ENCODE measurements around the gene CACNA1S. TPM values are rescaled to one million over a fixed set of nuclear protein-coding genes. Genes with fewer than 3 reads are reported as not detected.

CACNA1S gene
- total and polyA plus RNA-seq, 2 experiments from 2014 or later, result not detected

DNA sequence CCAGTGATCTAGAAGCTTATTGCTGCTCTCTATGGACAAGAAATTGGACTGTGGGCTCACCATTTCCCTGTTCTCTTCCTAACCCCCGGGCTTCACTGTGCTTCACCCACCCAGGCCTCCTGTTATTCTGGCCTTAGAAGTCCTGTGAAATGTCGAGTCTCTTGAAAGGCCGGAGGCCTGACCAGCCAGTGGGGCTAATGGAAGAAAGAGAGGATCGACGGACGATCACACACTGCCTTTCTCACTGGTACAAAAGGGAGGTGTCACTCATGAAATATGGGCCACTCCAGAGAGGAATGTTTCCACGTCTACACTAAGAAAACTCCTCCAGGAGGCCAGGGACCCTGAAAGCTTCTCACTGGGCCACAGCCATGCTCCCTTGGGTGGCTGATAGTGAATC lies 36.1 kb downstream of the CACNA1S start:
- H3K9me2 ChIP-seq (ENCODE audit: insufficient read depth), result no peaks in the 10 kb centered on the region
- no peaks in the 10 kb centered on the region for H3K79me2 ChIP-seq (ENCODE audit: insufficient read depth)
- no peaks in the 10 kb centered on the region for H3K4me1 ChIP-seq (ENCODE audit: insufficient read depth)
- H3K27me3 ChIP-seq (replicated peaks; ENCODE audit: insufficient read depth), result peaks cover 29% of the 10 kb centered on the region; the same call in 1 of the 2 replicates
- H3F3A ChIP-seq (ENCODE audit: insufficient read depth), result no peaks in the 10 kb centered on the region
- WGBS, 2 experiments (ENCODE audit: low coverage in 1 of 2, low lambda C conversion rate in 2 of 2, missing lambda C conversion rate in 2 of 2), result 58 to 68% methylated on average over 7 of the region's 7 CpGs
- H3K36me3 ChIP-seq (ENCODE audit: low read depth), result no peaks in the 10 kb centered on the region
- H3K9ac ChIP-seq, result no peak overlapping the region
- no peaks in the 10 kb centered on the region for H3K9me3 ChIP-seq (ENCODE audit: low read depth)
- no peak overlapping the region for H3K27ac ChIP-seq
- no peak for TF ChIP-seq EZH2phosphoT487 (IDR thresholded peaks at IDR 0.05; ENCODE audit: insufficient read depth, low read depth)
- no peak for TF ChIP-seq EZH2 (IDR thresholded peaks at IDR 0.05; ENCODE audit: insufficient read depth, poor library complexity, severe bottlenecking)
- in situ Hi-C loops (cut with MboI), result no loop called here
- H3K4me3 ChIP-seq, result no peak overlapping the region
- H2AFZ ChIP-seq, result no peak overlapping the region
- no peak overlapping the region for H3K4me2 ChIP-seq (ENCODE audit: unreplicated experiment)
- H4K20me1 ChIP-seq (ENCODE audit: insufficient read depth), result no peaks in the 10 kb centered on the region
- no peak for DNase-seq

DNA sequence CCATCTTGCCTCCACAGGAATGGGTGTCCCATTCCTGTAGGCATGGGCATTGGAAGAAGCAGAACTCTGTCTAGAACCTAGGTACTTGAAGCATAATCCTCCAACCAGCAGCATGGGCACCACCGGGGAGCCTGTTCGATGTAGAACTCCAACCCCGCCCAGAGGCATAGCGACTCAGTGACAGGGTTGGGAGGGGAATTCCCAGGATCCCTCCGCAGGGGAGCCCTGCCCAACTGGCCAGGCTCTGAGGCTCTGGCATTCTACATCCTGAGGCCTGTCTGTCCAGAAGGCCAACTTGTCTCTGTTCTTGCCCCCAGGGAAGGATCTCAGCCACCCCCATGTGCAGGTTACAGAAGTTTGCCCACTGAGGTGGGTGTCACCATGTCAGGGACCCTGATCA lies 38.2 kb downstream of the CACNA1S start:
- no peak overlapping the region for H3K9ac ChIP-seq
- H3K9me3 ChIP-seq (ENCODE audit: low read depth), result no peaks in the 10 kb centered on the region
- no peak overlapping the region for H3K4me3 ChIP-seq
- no peak overlapping the region for H2AFZ ChIP-seq
- peaks cover 50% of the 10 kb centered on the region; the same call in 1 of the 2 replicates for H3K27me3 ChIP-seq (replicated peaks; ENCODE audit: insufficient read depth)
- H3K27ac ChIP-seq, result no peak overlapping the region
- H3K4me2 ChIP-seq (ENCODE audit: unreplicated experiment), result no peak overlapping the region
- no peaks in the 10 kb centered on the region for H3K9me2 ChIP-seq (ENCODE audit: insufficient read depth)
- H3K79me2 ChIP-seq (ENCODE audit: insufficient read depth), result no peaks in the 10 kb centered on the region
- in situ Hi-C loops (cut with MboI), result no loop called here
- TF ChIP-seq EZH2phosphoT487 (IDR thresholded peaks at IDR 0.05; ENCODE audit: insufficient read depth, low read depth) (no peak), EZH2 (IDR thresholded peaks at IDR 0.05; ENCODE audit: insufficient read depth, poor library complexity, severe bottlenecking) (no peak)
- no peaks in the 10 kb centered on the region for H3F3A ChIP-seq (ENCODE audit: insufficient read depth)
- no peaks in the 10 kb centered on the region for H3K4me1 ChIP-seq (ENCODE audit: insufficient read depth)
- 62 to 66% methylated on average over 5 of the region's 5 CpGs for whole genome bisulfite sequencing, 2 experiments (ENCODE audit: low coverage in 1 of 2, low lambda C conversion rate in 2 of 2, missing lambda C conversion rate in 2 of 2)
- H3K36me3 ChIP-seq (ENCODE audit: low read depth), result no peaks in the 10 kb centered on the region
- H4K20me1 ChIP-seq (ENCODE audit: insufficient read depth), result no peaks in the 10 kb centered on the region
- no peak for DNase-seq

DNA sequence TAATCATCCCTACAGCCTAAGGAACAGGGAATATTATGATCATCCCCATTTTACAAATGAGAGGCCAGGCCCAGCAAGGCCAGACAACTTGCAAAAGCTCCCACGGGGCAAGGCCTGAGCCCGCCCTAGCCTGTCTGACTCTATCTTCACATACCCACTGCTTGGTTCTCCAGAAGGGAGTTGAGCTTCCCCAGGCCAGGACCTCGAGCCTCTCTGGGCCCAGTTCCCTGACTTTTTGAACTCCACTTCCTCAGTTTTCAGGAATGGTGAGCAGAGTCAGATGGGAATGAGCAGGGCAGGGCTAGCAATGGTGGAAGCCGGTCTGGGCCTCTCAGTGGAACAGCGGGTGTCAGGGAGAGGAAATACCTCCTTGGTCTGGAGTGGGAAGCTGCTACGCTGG lies 39.3 kb downstream of the CACNA1S start:
- in situ Hi-C loops (cut with MboI), result no loop called here
- Histone ChIP-seq H3K79me2 (ENCODE audit: insufficient read depth) (no peaks in the 10 kb centered on the region), H3K4me2 (ENCODE audit: unreplicated experiment) (no peak overlapping the region), H2AFZ (no peak overlapping the region), H3K27ac (no peak overlapping the region), H3F3A (ENCODE audit: insufficient read depth) (no peaks in the 10 kb centered on the region), H3K36me3 (ENCODE audit: low read depth) (no peaks in the 10 kb centered on the region), H3K4me1 (ENCODE audit: insufficient read depth) (no peaks in the 10 kb centered on the region), H3K9ac (no peak overlapping the region), H3K4me3 (no peak overlapping the region), H3K27me3 (replicated peaks; ENCODE audit: insufficient read depth) (peaks cover 52% of the 10 kb centered on the region; the same call in 1 of the 2 replicates), H4K20me1 (ENCODE audit: insufficient read depth) (no peaks in the 10 kb centered on the region), H3K9me3 (ENCODE audit: low read depth) (no peaks in the 10 kb centered on the region), H3K9me2 (ENCODE audit: insufficient read depth) (no peaks in the 10 kb centered on the region)
- 59 to 72% methylated on average over 6 of the region's 6 CpGs for WGBS, 2 experiments (ENCODE audit: low coverage in 1 of 2, low lambda C conversion rate in 2 of 2, missing lambda C conversion rate in 2 of 2)
- TF ChIP-seq EZH2 (IDR thresholded peaks at IDR 0.05; ENCODE audit: insufficient read depth, poor library complexity, severe bottlenecking), result no peak
- TF ChIP-seq EZH2phosphoT487 (IDR thresholded peaks at IDR 0.05; ENCODE audit: insufficient read depth, low read depth), result no peak
- DNase-seq, result no peak

DNA sequence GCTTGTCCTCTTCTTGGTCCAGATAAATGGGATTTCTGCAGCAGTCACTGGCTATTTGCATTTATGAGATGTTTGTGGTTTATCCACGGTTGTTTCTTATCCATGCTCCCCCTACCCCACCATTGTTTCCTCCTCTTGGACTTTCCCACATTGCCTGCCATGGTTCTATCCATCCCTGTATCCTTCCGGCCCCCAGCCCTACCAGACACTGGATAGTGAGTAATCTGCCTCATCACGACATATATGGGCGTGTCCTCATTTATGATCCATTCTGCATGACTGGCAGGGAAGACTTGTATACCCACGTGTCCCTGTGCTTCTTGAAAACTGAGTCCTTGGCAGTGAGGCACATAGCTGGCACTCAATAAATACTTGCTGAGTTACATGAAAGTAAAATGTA lies 40.1 kb downstream of the CACNA1S start:
- TF ChIP-seq EZH2 (IDR thresholded peaks at IDR 0.05; ENCODE audit: insufficient read depth, poor library complexity, severe bottlenecking) (no peak), EZH2phosphoT487 (IDR thresholded peaks at IDR 0.05; ENCODE audit: insufficient read depth, low read depth) (no peak)
- Histone ChIP-seq H3K9me2 (ENCODE audit: insufficient read depth) (no peaks in the 10 kb centered on the region), H3K4me3 (no peak overlapping the region), H3K79me2 (ENCODE audit: insufficient read depth) (no peaks in the 10 kb centered on the region), H3K27me3 (replicated peaks; ENCODE audit: insufficient read depth) (peaks cover 55% of the 10 kb centered on the region; the same call in 1 of the 2 replicates), H3K9me3 (ENCODE audit: low read depth) (no peaks in the 10 kb centered on the region), H3K9ac (no peak overlapping the region), H3K4me2 (ENCODE audit: unreplicated experiment) (no peak overlapping the region), H3F3A (ENCODE audit: insufficient read depth) (no peaks in the 10 kb centered on the region), H2AFZ (no peak overlapping the region), H3K36me3 (ENCODE audit: low read depth) (no peaks in the 10 kb centered on the region), H4K20me1 (ENCODE audit: insufficient read depth) (no peaks in the 10 kb centered on the region), H3K27ac (no peak overlapping the region), H3K4me1 (ENCODE audit: insufficient read depth) (no peaks in the 10 kb centered on the region)
- in situ Hi-C loops (cut with MboI), result no loop called here
- peak; percentile 48 for DNase-seq
- WGBS, 2 experiments (ENCODE audit: low coverage in 1 of 2, low lambda C conversion rate in 2 of 2, missing lambda C conversion rate in 2 of 2), result 36% methylated on average over 5 of the region's 5 CpGs

GRCh38 chr1:201069636-201070035 lies 42.6 kb downstream of the CACNA1S start:
- no peak overlapping the region for H3K4me2 ChIP-seq (ENCODE audit: unreplicated experiment)
- H3K27me3 ChIP-seq (replicated peaks; ENCODE audit: insufficient read depth), result peaks cover 65% of the 10 kb centered on the region
- WGBS, 2 experiments (ENCODE audit: low coverage in 1 of 2, low lambda C conversion rate in 2 of 2, missing lambda C conversion rate in 2 of 2), result 50 to 69% methylated on average over 3 of the region's 3 CpGs

More at GRCh38 chr1:201069636-201070035, 42.6 kb downstream of the CACNA1S start:
- Histone ChIP-seq H4K20me1 (ENCODE audit: insufficient read depth) (no peaks in the 10 kb centered on the region), H3K9ac (no peak overlapping the region), H3K36me3 (ENCODE audit: low read depth) (no peaks in the 10 kb centered on the region), H2AFZ (no peak overlapping the region), H3K9me3 (ENCODE audit: low read depth) (no peaks in the 10 kb centered on the region), H3F3A (ENCODE audit: insufficient read depth) (no peaks in the 10 kb centered on the region), H3K79me2 (ENCODE audit: insufficient read depth) (no peaks in the 10 kb centered on the region), H3K27ac (no peak overlapping the region), H3K4me3 (no peak overlapping the region), H3K4me1 (ENCODE audit: insufficient read depth) (no peaks in the 10 kb centered on the region), H3K9me2 (ENCODE audit: insufficient read depth) (no peaks in the 10 kb centered on the region)
- TF ChIP-seq EZH2 (IDR thresholded peaks at IDR 0.05; ENCODE audit: insufficient read depth, poor library complexity, severe bottlenecking) (no peak), EZH2phosphoT487 (IDR thresholded peaks at IDR 0.05; ENCODE audit: insufficient read depth, low read depth) (no peak)
- no peak for DNase-seq
- in situ Hi-C loops (cut with MboI), result no loop called here

Measured in GM23248 (cell line).